ENCODE measurements around the gene SLC39A2.

DNA sequence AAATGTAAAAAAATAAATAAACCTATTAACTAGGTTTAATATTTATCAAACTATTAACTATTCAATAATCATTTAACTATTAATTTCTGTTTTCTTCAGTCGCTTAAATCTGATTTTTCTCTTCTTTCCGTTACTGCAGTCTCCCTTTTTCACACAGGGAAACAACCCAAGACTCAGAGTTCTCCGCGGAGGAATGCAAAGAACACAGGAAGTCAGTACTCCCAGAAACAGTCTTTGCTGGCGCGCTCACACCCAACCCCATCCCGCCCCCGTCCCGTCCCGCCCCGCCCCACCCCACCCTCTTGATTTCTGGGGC is 9.7 kb upstream of the SLC39A2 start:
- TF ChIP-seq, protein P1, sequence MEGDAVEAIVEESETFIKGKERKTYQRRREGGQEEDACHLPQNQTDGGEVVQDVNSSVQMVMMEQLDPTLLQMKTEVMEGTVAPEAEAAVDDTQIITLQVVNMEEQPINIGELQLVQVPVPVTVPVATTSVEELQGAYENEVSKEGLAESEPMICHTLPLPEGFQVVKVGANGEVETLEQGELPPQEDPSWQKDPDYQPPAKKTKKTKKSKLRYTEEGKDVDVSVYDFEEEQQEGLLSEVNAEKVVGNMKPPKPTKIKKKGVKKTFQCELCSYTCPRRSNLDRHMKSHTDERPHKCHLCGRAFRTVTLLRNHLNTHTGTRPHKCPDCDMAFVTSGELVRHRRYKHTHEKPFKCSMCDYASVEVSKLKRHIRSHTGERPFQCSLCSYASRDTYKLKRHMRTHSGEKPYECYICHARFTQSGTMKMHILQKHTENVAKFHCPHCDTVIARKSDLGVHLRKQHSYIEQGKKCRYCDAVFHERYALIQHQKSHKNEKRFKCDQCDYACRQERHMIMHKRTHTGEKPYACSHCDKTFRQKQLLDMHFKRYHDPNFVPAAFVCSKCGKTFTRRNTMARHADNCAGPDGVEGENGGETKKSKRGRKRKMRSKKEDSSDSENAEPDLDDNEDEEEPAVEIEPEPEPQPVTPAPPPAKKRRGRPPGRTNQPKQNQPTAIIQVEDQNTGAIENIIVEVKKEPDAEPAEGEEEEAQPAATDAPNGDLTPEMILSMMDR (optimal IDR thresholded peaks at IDR 0.05 in 1 of 3, IDR thresholded peaks at IDR 0.05 in 1 of 3, conservative IDR thresholded peaks at IDR 0.05 in 1 of 3; ENCODE audit: extremely low read depth in 1 of 3, insufficient read depth in 2 of 3, low read length in 3 of 3) = no peak
- TF ChIP-seq EZH2 (IDR thresholded peaks at IDR 0.05; ENCODE audit: low read length) = no peak

All from keratinocyte (primary cell).